ENCODE data around the gene ZNF41. TPM values are rescaled to one million over a fixed set of nuclear protein-coding genes. Genes with fewer than 3 reads are reported as not detected.

The ZNF41 gene
- total RNA-seq, result 4.6 and 5.3 TPM in 2 replicates

DNA sequence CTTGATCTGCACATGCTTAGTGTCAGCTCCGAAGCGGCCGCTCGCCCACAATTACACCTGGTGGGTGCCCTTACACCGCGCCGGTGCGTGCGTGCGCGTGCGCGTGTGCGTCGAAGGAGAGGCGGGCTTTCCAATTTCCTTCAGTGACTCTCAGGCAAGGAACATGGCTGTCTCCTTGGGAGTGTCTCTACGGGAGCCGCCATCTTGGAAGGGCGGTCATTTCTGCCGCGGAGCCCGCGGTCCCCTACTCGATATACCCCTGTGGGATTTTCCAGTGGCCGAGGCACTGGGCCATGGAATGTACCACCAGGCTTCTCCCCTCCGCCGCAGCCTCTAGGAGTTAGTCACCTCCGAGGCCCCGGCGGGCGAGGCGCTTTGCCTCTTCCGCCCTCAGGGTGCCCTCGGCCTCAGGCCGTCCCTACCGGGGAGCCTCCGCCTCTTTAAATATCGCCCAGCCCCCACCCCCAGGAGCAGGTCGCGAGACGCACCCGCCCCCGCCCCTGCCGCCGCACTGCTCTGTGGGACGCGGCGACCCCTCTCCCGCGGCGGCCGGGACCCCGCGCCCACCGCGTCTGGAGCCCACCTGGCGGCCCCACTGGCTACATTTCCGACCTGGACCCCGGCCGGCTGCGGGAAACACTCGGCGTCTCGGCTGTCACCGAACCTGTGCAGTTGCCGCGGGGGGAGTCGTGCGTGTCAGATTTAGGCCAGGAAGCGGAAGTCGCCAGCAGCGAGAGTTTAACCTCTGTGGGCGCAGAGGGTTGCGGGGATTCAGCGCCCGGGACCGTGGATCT lies at the start of gene ZNF41:
TSS of gene ZNF41 (minus strand) at position 711 of the 794 bp plus-strand sequence. CDS start 15,741 bp downstream, outside the sequence.

Other genes starting within 250 kb of the ZNF41 start
- gene ZNF157, start 112.6 kb downstream of the ZNF41 start, total RNA-seq, result 0.11 and 0.12 TPM in 2 replicates
- 12.1 and 12.3 TPM in 2 replicates for gene ARAF, start 78.0 kb upstream of the ZNF41 start, total RNA-seq
- 461 and 698 TPM in 2 replicates for gene TIMP1, start 99.2 kb upstream of the ZNF41 start, total RNA-seq
- gene SYN1, start 136.6 kb upstream of the ZNF41 start, total RNA-seq, result 0.22 and 0.25 TPM in 2 replicates
- 0.12 and 0.55 TPM in 2 replicates for gene CFP, start 146.7 kb upstream of the ZNF41 start, total RNA-seq
- gene ELK1, start 167.3 kb upstream of the ZNF41 start, total RNA-seq, result 20.4 and 23.6 TPM in 2 replicates
- 94.1 and 108 TPM in 2 replicates for gene UXT, start 176.0 kb upstream of the ZNF41 start, total RNA-seq